LHCN-M2 (cell line): ENCODE results near the gene NRCAM. TPM values are rescaled to one million over a fixed set of nuclear protein-coding genes. Genes with fewer than 3 reads are reported as not detected.

Source experiments
- DNase-seq: peaks from one replicate; pipeline ENCODE4 v3.0.0-alpha.2; 2012; ENCODE audit warnings: low read depth
- total RNA-seq: library from RNA; depleted of rRNA; stranded (reverse); fragments of >200 nt; gene quantifications from 2 replicates; pipeline ENCODE4 v1.2.3, GENCODE V29; 2014

Gene NRCAM
- total RNA-seq, 1 experiment from 2014 or later, result 8.9 TPM

GRCh38 chr7:108248418-108248817 lies 207.8 kb downstream of the NRCAM start:
- DNase-seq, result no peak

- no peak for DNase-seq
Measured at GRCh38 chr7:108247614-108248013, 208.6 kb downstream of the NRCAM start.

- peak; percentile 99 for DNase-seq
Measured at GRCh38 chr7:108246227-108246837, 209.9 kb downstream of the NRCAM start.

GRCh38 chr7:108245523-108246226 lies 210.6 kb downstream of the NRCAM start:
- no peak for DNase-seq

- DNase-seq, result no peak
Measured at GRCh38 chr7:108244110-108244509, 212.1 kb downstream of the NRCAM start.

GRCh38 chr7:108239501-108240225 lies 216.6 kb downstream of the NRCAM start:
- no peak for DNase-seq

GRCh38 chr7:108236681-108237415 lies 219.4 kb downstream of the NRCAM start:
- DNase-seq, result no peak

GRCh38 chr7:108235451-108236061 lies 220.7 kb downstream of the NRCAM start:
- no peak for DNase-seq

GRCh38 chr7:108234971-108235450 lies 221.2 kb downstream of the NRCAM start:
- DNase-seq, result no peak

GRCh38 chr7:108234281-108234680 lies 222.0 kb downstream of the NRCAM start:
- no peak for DNase-seq

GRCh38 chr7:108232076-108232475 lies 224.2 kb downstream of the NRCAM start:
- DNase-seq, result no peak

GRCh38 chr7:108231221-108231620 lies 225.0 kb downstream of the NRCAM start:
- no peak for DNase-seq

- no peak for DNase-seq
Measured at GRCh38 chr7:108227366-108227765, 228.9 kb downstream of the NRCAM start.

- DNase-seq, result no peak
Measured at GRCh38 chr7:108226816-108227299, 229.4 kb downstream of the NRCAM start.

- DNase-seq, result no peak
Measured at GRCh38 chr7:108225531-108226181, 230.6 kb downstream of the NRCAM start.

GRCh38 chr7:108224387-108224786 lies 231.8 kb downstream of the NRCAM start:
- DNase-seq, result no peak

- DNase-seq, result peak; percentile 63
Measured at GRCh38 chr7:108222236-108222892, 233.9 kb downstream of the NRCAM start.

- peak; percentile 58 for DNase-seq
Measured at GRCh38 chr7:108211382-108212201, 244.6 kb downstream of the NRCAM start.

- no peak for DNase-seq
Measured at GRCh38 chr7:108210796-108211195, 245.4 kb downstream of the NRCAM start.
